ENCODE data around the gene CDC42EP4. TPM values are rescaled to one million over a fixed set of nuclear protein-coding genes. Genes with fewer than 3 reads are reported as not detected.

The CDC42EP4 gene
- total and polyA plus RNA-seq, 9 of the 15 experiments (the other 6 are each of a cell fraction or from before 2014, with no cell fraction given), result 0.65 to 20.8 (median 12.3) TPM

- TF ChIP-seq AFF1 (IDR thresholded peaks at IDR 0.05; ENCODE audit: low read depth in 1 of 2, partially characterized antibody in 2 of 2) (peak in 1 of 2 experiments; percentile 66), ESRRA (IDR thresholded peaks at IDR 0.05; ENCODE audit: borderline replicate concordance, low read depth) (peak; percentile 55; the same call in 1 of the 2 replicates), SMAD3 (CRISPR knock-in tag; conservative IDR thresholded peaks at IDR 0.05) (no peak), CBX2 (IDR thresholded peaks at IDR 0.05; ENCODE audit: insufficient read depth, low read length, poor library complexity, severe bottlenecking) (no peak), HIVEP1 (CRISPR knock-in tag; IDR thresholded peaks at IDR 0.05) (no peak), NFE2 (IDR thresholded peaks at IDR 0.05; ENCODE audit: low read depth) (peak; percentile 29; the same call in 1 of the 2 replicates), BRD9 (IDR thresholded peaks at IDR 0.05; ENCODE audit: low read depth, partially characterized antibody) (no peak), ZNF717 (CRISPR knock-in tag; IDR thresholded peaks at IDR 0.05) (no peak)
- TF ChIP-seq, protein P1, sequence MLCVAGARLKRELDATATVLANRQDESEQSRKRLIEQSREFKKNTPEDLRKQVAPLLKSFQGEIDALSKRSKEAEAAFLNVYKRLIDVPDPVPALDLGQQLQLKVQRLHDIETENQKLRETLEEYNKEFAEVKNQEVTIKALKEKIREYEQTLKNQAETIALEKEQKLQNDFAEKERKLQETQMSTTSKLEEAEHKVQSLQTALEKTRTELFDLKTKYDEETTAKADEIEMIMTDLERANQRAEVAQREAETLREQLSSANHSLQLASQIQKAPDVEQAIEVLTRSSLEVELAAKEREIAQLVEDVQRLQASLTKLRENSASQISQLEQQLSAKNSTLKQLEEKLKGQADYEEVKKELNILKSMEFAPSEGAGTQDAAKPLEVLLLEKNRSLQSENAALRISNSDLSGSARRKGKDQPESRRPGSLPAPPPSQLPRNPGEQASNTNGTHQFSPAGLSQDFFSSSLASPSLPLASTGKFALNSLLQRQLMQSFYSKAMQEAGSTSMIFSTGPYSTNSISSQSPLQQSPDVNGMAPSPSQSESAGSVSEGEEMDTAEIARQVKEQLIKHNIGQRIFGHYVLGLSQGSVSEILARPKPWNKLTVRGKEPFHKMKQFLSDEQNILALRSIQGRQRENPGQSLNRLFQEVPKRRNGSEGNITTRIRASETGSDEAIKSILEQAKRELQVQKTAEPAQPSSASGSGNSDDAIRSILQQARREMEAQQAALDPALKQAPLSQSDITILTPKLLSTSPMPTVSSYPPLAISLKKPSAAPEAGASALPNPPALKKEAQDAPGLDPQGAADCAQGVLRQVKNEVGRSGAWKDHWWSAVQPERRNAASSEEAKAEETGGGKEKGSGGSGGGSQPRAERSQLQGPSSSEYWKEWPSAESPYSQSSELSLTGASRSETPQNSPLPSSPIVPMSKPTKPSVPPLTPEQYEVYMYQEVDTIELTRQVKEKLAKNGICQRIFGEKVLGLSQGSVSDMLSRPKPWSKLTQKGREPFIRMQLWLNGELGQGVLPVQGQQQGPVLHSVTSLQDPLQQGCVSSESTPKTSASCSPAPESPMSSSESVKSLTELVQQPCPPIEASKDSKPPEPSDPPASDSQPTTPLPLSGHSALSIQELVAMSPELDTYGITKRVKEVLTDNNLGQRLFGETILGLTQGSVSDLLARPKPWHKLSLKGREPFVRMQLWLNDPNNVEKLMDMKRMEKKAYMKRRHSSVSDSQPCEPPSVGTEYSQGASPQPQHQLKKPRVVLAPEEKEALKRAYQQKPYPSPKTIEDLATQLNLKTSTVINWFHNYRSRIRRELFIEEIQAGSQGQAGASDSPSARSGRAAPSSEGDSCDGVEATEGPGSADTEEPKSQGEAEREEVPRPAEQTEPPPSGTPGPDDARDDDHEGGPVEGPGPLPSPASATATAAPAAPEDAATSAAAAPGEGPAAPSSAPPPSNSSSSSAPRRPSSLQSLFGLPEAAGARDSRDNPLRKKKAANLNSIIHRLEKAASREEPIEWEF (CRISPR knock-in tag; IDR thresholded peaks at IDR 0.05), result no peak
- TF ChIP-seq, protein P2, sequence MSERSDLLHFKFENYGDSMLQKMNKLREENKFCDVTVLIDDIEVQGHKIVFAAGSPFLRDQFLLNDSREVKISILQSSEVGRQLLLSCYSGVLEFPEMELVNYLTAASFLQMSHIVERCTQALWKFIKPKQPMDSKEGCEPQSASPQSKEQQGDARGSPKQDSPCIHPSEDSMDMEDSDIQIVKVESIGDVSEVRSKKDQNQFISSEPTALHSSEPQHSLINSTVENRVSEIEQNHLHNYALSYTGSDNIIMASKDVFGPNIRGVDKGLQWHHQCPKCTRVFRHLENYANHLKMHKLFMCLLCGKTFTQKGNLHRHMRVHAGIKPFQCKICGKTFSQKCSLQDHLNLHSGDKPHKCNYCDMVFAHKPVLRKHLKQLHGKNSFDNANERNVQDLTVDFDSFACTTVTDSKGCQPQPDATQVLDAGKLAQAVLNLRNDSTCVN (CRISPR knock-in tag; IDR thresholded peaks at IDR 0.05), result no peak
- TF ChIP-seq, protein P3, sequence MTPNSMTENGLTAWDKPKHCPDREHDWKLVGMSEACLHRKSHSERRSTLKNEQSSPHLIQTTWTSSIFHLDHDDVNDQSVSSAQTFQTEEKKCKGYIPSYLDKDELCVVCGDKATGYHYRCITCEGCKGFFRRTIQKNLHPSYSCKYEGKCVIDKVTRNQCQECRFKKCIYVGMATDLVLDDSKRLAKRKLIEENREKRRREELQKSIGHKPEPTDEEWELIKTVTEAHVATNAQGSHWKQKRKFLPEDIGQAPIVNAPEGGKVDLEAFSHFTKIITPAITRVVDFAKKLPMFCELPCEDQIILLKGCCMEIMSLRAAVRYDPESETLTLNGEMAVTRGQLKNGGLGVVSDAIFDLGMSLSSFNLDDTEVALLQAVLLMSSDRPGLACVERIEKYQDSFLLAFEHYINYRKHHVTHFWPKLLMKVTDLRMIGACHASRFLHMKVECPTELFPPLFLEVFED (CRISPR knock-in tag; conservative IDR thresholded peaks at IDR 0.05), result no peak
These were observed 3.6 kb downstream of the CDC42EP4 start (continued) for GRCh38 chr17:73308017-73308823.
